ES-I3 (cell line): ENCODE measurements around the gene PMPCA.

Experiments
- H3K36me3 ChIP-seq: 2 replicates; pipeline ENCODE4 v1.6.1; 2013; ENCODE audit warnings: mild to moderate bottlenecking, low read length, control low read depth, moderate library complexity; ENCODE audit not compliant: insufficient read depth
- H3K4me1 ChIP-seq: 2 replicates; pipeline ENCODE4 v1.6.1; 2013; ENCODE audit warnings: mild to moderate bottlenecking, control low read depth, low read length; ENCODE audit not compliant: insufficient read depth
- H3K9ac ChIP-seq: 2 replicates; pipeline ENCODE4 v1.6.1; 2013; ENCODE audit warnings: low read depth, mild to moderate bottlenecking, low read length, moderate library complexity
- H3K9me3 ChIP-seq: 2 replicates; pipeline ENCODE4 v1.6.1; 2013; ENCODE audit warnings: mild to moderate bottlenecking, low read length, moderate library complexity; ENCODE audit not compliant: control insufficient read depth, insufficient read depth

The PMPCA gene

DNA sequence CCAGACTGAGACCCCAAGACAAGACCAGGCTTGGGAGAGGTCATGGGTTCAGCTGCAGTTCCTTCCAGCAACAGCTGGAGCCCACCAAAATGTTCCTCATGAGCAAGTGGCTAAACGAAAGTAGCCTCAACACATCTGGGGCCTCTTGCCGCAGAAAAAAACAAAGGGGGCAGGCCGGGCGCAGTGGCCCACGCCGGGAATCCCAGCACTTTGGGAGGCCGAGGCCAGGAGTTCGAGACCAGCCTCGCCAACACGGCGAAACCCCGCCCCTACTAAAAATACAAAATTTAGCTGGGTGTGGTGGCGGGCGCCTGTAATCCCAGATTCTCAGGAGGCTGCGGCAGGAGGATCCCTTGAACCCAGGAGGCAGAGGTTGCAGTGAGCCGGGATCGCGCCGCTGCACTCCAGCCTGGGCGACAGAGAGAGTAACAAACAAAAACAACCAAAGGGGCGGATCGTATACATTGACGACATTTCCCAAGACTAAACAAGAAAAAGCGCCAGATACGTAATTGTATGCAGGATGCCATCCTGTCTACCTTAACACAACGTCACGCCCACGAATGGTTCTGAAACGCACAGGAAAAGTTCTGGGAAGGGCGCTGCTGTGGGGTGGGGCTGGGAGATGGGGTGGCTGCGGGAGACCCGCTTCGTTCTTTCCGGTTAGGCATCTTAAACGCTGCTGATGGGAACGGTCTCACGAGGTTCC, 27.5 kb downstream of the PMPCA start:
- peaks cover 4% of the 10 kb centered on the region; the same call in 1 of the 2 replicates for H3K36me3 ChIP-seq
- H3K9ac ChIP-seq: peak overlapping the region; percentile 85; the same call in 1 of the 2 replicates
- no peaks in the 10 kb centered on the region for H3K9me3 ChIP-seq
- peaks cover 4% of the 10 kb centered on the region; the same call in 1 of the 2 replicates for H3K4me1 ChIP-seq

DNA sequence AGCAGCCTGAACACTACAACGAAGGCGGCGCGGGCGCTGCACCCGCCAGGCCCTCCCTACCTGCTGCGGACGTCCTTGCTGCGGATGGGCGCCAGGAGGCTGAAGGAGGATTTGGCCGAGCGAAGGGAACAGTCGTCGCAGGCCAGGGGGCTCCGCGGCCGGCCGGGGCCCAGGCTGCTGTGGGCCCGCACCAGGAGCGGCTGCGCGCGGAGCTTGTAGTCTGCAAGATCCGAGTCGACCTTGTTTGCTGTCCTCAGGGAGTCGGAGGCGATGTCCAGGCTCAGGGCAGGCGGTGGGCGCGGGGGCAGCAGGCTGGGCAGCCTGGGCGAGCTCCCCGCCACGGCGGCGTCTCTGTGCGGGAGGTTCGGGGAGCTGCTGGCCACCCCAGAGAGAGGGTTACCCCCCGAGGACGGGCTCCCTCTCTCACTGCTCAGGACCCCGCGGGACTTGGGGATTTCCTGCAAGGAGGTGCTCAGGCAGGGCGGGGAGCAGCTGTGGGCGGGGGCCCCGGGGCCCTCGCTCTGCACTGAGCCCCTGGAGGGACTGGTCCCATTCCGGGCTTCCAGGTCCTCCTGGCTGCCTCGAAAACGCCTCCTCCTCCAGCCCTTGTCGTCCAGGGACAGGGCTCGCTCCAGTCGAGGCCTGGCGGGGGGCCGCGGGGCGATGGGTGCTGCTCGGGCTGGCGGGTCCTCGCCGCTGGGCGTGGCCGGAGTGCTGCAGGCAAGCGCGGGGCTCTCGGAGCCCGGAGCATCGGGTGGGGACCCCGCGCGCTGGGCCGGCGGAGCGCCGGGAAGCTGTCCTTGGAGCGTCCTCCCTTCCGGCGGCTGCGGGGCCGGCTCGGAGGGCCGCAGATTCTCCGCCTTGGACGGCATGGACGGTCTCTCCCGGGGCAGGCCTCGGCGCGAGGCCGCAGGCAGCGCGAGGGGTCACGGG, 28.4 kb downstream of the PMPCA start:
- no peaks in the 10 kb centered on the region for H3K9me3 ChIP-seq
- H3K4me1 ChIP-seq: peaks cover 4% of the 10 kb centered on the region; the same call in 1 of the 2 replicates
- peak overlapping the region; percentile 85 for H3K9ac ChIP-seq
- peaks cover 7% of the 10 kb centered on the region; the same call in 1 of the 2 replicates for H3K36me3 ChIP-seq

DNA sequence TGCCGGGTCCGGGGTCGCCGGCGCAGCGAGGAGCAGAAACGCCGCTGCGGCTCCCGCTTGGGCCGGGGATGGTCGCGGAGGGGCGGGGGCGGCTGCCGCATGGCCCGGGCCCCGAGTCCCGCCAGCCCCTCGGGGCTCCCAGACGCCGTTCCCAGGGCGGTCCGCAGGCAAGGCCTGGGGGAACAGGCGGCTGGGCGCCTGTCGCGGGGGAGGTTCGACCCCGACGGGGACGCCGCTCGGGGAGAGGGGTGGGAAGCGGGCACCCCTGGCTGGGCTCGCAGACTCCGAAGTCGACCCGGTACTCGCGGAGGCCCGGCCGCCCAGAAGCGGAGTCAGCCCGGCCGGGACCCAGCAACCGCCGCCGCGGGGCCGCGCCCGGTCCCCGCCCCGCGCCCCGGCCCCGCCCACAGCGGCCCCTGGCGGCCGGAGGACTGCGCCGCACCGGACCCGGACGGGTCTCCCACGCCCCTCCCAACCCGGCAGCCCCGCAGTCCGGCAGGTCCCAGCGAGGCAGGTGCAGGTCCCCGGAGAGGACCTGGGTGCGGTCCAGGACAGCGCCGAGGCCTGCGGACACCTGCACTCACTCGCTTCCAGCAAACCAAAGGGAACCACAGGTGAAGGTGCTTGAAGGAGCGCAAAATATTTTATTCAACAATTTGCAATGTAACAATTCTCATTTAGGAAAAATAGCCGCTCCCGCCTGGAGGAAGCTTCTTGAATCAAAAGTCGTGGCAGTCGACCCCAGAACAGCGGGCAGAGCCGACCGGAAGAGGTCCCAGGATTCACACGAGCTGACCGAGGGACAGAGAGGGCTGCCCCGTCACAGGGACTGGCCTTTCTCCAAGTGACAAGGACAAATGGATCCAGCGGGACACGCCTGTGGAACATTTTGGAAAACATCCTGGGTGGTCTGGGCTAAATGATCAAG, 29.3 kb downstream of the PMPCA start, which contains the start of gene INPP5E:
TSS of gene INPP5E (minus strand) at position 365 of the 928 bp plus-strand sequence. CDS start 426 bp downstream, outside the sequence.
- peak within 1 kb of the TSS; percentile 85 for H3K9ac ChIP-seq
- H3K4me1 ChIP-seq: peaks cover 4% of the 10 kb centered on the region; the same call in 1 of the 2 replicates
- H3K36me3 ChIP-seq: peaks cover 16% of the 10 kb centered on the region
- no peaks in the 10 kb centered on the region for H3K9me3 ChIP-seq

DNA sequence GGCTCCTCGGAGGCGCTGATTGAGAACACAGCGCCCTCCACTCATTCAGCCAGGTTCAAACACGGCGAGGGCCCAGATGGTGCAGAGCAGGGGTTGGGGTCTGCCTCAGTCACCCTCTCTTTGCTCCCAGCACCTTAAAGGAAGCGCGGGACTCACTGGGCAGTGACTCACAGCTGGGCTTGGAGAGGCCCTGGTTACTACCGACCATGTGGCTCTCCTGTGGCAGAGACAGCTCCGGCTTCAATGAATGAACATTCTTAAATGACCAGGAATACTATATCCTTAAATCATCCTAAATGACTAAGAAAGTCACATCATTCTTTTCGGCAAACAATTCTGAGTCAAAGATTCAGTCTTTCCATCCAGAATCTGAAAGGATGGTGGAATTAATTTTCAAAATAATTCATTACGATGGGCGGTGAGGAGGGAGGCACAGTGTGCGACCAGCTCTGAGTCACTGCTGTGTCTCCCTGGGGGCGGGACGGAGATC, 30.8 kb downstream of the PMPCA start:
- peaks cover 26% of the 10 kb centered on the region for H3K36me3 ChIP-seq

DNA sequence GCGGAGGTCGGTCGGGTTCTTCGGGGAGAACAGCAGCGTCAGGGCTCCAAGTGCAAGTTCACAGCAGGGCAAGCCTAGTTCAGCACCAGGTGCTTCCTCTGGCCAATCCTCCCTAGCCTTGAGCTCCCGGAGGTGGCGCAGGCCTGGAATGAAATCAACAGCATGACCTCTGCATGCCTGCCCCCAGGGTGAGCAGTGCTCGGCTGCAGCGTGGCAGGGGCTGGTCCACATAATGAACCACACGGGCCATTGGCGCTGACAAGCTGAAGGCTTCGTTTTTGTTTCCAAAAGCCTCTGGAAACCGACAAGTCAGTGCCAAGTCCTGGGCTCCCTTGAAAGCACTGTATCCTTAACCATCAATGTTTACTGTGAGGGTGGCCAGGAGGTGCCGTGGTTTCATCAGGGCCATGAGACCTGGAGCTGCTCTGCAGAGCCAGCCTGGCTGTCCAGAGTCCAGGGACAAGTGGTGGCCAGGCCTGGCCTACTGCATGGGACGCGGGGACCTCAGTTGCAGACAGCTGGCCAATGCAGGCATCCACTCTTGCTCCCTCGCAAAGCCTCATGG, 31.3 kb downstream of the PMPCA start:
- Histone ChIP-seq H3K9me3 (no peaks in the 10 kb centered on the region), H3K36me3 (peaks cover 26% of the 10 kb centered on the region), H3K4me1 (peaks cover 4% of the 10 kb centered on the region; the same call in 1 of the 2 replicates), H3K9ac (no peak overlapping the region)

More for the DNA sequence above, 30.8 kb downstream of the PMPCA start:
- H3K4me1 ChIP-seq: peaks cover 4% of the 10 kb centered on the region; the same call in 1 of the 2 replicates
- H3K9ac ChIP-seq: no peak overlapping the region
- H3K9me3 ChIP-seq: no peaks in the 10 kb centered on the region

DNA sequence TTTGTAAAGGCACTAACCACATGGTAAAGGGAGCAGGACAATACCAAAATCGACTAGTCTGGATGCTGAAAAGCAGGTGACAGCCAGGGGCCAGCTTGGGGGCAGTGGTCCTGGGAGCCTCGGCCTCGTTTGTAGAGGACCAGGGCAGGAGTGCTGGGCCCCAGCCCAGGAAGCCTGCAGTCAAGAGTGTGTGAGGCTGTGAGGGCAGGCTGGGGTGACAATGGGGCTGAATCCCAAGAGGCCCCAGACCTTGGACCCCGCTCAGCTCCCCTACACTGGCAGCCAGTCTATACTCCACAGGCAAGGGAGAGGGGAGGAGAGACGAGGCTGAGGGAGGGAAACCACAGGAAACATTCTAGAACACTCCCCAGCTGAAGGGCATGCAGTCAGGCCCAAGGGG, 31.8 kb downstream of the PMPCA start:
- H3K4me1 ChIP-seq: peaks cover 4% of the 10 kb centered on the region; the same call in 1 of the 2 replicates
- peaks cover 26% of the 10 kb centered on the region for H3K36me3 ChIP-seq
- no peak overlapping the region for H3K9ac ChIP-seq
- no peaks in the 10 kb centered on the region for H3K9me3 ChIP-seq

DNA sequence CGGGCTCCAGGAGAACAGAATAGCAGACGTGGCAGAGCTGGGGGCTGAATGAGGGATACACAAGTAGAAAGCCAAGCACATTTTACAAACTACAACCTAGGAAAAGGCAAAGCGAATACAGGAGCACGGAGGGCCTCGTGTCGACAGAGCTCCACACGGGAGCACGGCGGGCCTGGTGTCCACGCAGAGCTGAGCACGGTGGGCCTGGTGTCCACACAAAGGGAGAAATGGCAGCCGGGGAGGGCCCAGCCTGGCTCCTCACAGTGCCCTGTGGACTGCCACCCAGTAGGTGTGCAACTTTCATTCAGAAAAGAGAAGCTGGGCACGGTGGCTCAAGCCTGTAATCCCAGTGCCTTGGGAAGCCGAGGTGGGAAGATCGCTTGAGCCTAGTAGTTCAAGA, 32.6 kb downstream of the PMPCA start:
- H3K4me1 ChIP-seq: no peaks in the 10 kb centered on the region

DNA sequence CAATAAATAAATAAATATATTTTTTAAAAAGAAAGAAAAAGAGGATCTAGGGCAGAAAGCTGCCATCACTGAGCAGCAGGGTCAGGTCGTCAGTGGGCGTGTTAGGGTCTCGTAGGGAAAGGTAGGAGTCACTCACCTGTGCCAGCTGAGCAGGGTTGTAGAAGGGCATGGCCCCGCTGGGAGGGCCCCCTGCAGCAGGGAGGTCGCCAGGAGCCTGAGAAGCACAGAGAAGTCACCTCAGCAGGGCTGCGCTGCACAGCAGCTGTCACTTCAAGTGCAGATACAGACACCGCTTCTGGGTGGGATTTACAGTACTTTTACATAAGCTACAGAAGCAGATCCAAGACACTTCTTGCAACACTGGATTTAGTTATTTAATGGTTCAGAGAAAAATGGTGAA, 33.2 kb downstream of the PMPCA start:
- Histone ChIP-seq H3K9me3 (no peaks in the 10 kb centered on the region), H3K9ac (no peak overlapping the region), H3K36me3 (peaks cover 39% of the 10 kb centered on the region), H3K4me1 (no peaks in the 10 kb centered on the region)

More for the DNA sequence above, 32.6 kb downstream of the PMPCA start:
- Histone ChIP-seq H3K9me3 (no peaks in the 10 kb centered on the region), H3K36me3 (peaks cover 34% of the 10 kb centered on the region), H3K9ac (no peak overlapping the region)

DNA sequence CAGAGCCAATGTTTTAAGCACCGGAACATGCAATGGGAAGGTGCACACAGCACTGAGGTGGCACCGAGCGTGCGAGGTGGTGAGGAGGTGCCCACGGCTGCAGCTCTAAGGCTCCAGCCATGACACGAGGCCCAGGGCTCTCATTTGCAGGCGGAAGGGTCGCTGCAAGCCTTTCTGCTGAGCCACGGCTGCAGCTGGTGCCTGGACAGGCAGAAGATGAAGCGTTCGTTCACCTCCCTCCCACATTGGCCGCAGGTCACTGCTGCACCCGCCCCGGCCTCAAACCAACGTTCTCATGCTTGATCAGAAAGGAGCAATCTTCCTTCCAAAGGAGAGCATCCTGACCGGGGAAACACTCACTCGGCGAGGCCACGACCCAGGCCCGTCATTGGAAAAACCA, 33.6 kb downstream of the PMPCA start:
- H3K4me1 ChIP-seq: no peaks in the 10 kb centered on the region
- H3K9ac ChIP-seq: no peak overlapping the region
- H3K9me3 ChIP-seq: no peaks in the 10 kb centered on the region
- H3K36me3 ChIP-seq: peaks cover 39% of the 10 kb centered on the region

DNA sequence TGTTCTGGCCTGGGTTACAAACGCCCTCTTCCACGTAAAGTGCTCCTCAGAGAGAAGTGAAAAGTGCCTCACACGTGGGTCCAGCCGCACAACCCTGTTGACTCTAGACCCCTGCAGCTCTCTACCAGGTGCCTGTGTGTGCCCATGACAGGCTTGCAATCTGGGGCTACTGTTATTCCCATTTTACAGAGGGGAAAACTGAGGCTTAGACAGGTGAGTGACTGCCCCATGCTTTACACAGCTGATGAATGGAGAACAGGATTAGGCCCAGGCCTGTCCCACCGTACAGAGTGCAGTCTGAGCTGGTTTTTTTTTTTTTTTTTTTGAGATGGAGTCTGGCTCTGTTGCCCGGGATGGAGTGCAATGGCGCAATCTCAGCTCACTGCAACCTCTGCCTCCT, 35.3 kb downstream of the PMPCA start:
- H3K4me1 ChIP-seq: no peaks in the 10 kb centered on the region
- H3K9ac ChIP-seq: no peak overlapping the region
- H3K9me3 ChIP-seq: no peaks in the 10 kb centered on the region
- peaks cover 45% of the 10 kb centered on the region for H3K36me3 ChIP-seq

DNA sequence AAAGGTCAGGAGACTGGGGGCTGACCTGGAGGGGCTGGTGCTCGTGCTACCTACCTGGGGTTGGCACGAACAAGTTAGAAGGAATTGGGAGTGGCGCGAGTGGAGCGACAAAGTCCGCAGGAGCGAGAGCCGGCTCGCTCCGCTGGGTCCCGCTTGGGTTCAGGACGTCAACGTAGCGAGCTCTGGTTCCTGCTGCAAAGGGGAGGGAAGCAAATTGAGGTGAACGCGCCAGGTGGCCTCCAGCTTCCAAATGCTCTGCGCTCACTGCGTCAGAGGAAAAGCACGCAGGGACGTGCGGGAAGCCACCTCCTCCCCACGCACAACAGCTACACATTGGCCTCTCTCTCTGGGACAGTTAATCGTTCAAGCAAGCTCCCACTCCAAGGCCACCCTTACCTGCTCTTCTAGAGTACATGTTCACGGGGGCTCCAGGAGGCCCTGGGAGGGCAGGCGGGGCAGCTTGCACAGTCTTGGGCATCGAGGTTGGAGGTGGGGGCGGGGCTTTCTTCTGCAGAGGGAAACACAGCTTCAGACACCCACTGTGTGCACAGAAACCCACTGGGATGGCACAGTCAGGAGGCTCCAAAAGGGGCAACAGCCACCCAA, 36.8 kb downstream of the PMPCA start:
- no peak overlapping the region for H3K9ac ChIP-seq
- H3K9me3 ChIP-seq: no peaks in the 10 kb centered on the region
- H3K4me1 ChIP-seq: no peaks in the 10 kb centered on the region
- peaks cover 45% of the 10 kb centered on the region for H3K36me3 ChIP-seq

DNA sequence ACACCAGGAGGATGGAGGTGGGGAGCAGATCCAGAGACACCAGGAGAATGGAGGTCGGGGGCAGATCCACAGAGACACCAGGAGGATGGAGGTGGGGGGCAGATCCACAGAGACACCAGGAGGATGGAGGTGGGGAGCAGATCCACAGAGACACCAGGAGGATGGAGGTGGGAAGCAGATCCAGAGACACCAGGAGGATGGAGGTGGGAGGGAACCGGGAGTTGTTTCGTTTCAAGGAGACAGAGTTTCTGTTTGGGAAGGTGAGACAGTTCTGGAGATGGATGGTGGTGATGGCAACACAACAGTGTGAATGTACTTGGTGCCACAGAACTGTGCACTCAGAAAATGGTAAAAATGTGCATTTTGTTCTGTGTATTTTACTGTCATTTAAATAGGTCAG, 38.2 kb downstream of the PMPCA start:
- no peaks in the 10 kb centered on the region for H3K4me1 ChIP-seq
- peaks cover 46% of the 10 kb centered on the region for H3K36me3 ChIP-seq
- H3K9me3 ChIP-seq: no peaks in the 10 kb centered on the region
- H3K9ac ChIP-seq: no peak overlapping the region

DNA sequence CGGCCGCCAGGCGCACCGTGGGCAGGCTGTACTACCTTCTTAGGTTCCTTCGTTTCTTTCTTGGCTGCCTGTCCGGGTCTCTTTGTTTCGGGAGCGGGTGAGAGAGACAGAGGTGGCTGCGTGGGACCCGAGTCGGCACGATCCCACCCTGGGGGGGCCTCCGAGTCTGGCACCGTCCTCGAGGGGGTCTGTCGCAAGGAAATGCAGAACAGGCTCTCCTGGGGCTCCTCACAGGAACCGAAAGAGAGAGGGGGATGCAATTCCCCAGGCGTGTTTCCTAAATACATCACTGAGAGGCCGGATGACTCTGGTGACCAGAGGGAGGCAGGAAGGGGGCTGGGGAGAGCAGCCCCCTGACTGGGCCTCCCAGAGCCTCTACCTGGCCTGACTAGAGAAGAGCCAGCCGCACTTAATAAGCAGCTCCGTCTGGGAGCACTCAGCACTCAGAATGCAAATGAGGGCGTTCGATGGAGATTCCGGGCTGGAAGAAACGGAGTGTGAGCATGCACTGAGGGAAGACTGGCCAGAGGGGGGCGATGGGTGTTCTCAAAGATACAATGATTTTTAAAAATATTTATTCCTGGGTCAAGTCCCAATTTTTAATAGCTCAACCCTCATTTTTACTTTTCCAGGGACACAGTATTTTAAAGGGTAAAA, 40.9 kb downstream of the PMPCA start:
- Histone ChIP-seq H3K4me1 (no peaks in the 10 kb centered on the region), H3K36me3 (peaks cover 39% of the 10 kb centered on the region), H3K9me3 (no peaks in the 10 kb centered on the region), H3K9ac (no peak overlapping the region)
